Skin epidermis (tissue), 12 donors: ENCODE data around the gene LY6G6C.

Experiments
- H3K27ac ChIP-seq, 21 experiments: fragments of 200-600 bp; sonication (generic) in 11 of 21; one replicate each; pipeline ENCODE4 v1.5.0; 2020; ENCODE audit warnings: mild to moderate bottlenecking in 3 of 21, inconsistent platforms in 2 of 21, moderate library complexity in 2 of 21
- H3K4me3 ChIP-seq, 7 experiments: fragments of 200-600 bp; sonication (generic) in 2 of 7; one replicate each; pipeline ENCODE4 v1.5.0; 2020; ENCODE audit warnings: inconsistent platforms in 2 of 7, mild to moderate bottlenecking in 2 of 7, moderate library complexity in 1 of 7

Gene LY6G6C

DNA sequence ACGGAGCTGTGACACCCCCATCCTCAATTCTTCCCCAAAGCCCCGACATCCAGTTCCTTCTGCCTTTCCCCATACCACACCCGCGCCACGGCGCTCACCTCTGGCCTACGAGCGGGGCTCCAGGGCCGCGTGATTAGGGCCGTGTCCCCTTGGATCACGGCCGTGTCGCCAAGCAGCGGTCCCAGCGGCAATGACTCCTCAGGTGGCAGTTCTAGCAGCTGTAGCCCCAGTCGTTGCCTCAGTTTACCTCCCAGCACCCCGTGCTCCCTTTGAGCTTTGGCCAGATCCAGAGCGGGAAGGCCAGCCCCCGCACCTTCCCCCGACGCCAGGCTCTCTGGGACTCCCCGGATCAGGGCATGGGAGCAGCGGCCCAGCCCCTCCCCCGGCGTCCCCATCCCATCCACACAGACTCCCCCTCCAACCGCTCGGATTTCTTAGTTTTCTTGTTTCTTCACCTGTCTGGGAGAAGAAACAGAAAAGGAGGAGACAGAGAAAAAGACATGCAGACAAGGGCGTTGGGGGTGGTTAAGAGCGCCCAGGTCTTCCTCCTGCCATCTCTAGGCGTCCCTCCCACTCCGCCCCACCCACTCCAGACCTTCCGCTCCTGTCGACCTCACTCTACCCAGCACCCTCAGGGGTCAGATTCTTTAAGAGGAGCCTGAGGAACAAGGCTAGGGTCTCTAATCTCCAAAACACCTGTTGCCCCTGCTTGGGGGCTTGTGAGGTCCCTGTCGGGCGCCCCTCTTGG is 7.4 kb upstream of the LY6G6C start, which contains the start of gene DDAH2:
Gene DDAH2 (minus strand): TSS at position 533 of the 748 bp plus-strand sequence. CDS start 138 bp downstream, at position 395.
- Histone ChIP-seq H3K27ac (peak within 1 kb of the TSS; percentile 56 to 95 (median 89)), H3K4me3 (peak within 1 kb of the TSS; percentile 52 to 82 (median 77))

DNA sequence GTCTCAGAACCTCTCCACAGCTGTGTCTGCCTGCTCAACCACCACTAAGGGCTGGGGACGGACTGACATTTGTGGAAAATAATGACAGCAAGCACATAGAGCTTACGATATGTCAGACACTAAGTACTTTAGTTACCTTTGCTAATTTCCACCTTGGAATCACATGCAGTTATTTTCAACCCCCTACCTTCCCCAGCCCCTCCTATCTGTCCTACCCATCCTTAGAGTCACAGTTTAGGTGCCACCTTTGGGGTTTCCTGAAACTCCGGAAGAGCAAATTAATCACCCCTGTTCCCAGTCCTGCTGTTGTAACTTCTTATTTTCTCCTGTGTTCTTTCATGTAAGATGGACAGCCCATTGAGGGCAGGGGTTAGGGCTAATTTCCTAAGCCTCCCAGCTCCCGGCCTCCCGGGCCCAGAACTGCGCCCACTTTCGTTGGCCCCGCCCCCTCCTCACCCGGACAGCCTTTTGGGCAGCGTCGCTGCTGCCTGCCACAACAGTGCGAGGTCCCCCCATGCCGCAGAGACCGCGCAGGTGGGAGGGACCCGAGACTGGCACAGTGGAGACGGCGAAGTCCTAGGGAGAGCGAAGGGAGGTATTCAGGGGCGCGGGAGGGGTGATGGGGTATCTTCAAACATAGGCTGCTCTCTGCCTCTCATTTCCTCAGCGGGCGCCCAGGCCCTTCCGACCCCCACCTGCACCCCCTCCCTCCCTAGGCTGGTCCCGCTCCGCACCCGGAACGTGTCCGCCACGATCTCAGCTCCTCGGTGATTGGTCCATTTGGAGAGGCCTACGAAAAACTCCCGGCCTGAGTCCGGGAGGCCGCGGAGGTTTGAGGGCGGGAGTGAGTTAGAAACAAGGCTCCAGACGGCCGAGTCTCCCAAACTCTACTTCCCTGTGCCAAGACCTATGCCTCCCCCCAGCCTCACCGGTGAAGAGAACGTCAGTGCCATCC is 6.4 kb upstream of the LY6G6C start:
- peak overlapping the region; percentile 52 to 82 (median 77) for H3K4me3 ChIP-seq
- H3K27ac ChIP-seq, result peak overlapping the region; percentile 56 to 95 (median 86)

DNA sequence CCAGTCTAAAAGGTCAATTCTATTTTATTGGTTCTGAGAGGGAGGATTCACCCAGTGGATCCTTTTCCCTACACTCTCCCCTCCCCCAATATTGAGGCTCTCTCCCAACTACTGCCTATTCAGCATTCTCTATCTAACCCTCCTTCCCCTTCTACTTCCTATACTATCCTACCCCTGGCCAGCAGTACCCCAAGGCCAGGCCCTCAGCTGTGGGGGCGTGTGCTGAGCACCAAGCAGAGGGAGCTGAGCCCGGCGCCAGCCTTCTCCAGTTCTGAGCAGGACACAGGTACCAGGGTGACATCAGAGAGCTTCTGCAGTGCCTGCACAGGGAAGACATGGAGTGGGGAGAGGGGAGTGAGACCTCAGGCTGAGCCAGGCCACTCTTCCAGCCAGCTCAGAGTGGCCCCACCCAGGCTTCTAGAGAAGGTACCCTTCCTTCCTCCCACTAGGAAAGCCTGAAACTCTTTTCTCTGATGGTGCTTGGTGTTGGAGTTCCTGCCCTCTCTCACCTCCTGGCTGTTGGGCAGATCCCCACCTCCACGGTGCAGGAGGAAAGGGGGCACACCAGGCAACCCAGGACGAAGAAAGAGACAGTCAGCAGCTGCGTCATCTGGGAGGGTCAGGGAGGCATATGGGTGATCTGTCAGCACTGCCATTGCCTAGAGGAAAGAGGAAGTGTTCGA is 5.6 kb upstream of the LY6G6C start:
- H3K4me3 ChIP-seq, result no peak overlapping the region
- peak overlapping the region in 19 of 21 experiments; percentile 43 to 93 (median 85) for H3K27ac ChIP-seq

DNA sequence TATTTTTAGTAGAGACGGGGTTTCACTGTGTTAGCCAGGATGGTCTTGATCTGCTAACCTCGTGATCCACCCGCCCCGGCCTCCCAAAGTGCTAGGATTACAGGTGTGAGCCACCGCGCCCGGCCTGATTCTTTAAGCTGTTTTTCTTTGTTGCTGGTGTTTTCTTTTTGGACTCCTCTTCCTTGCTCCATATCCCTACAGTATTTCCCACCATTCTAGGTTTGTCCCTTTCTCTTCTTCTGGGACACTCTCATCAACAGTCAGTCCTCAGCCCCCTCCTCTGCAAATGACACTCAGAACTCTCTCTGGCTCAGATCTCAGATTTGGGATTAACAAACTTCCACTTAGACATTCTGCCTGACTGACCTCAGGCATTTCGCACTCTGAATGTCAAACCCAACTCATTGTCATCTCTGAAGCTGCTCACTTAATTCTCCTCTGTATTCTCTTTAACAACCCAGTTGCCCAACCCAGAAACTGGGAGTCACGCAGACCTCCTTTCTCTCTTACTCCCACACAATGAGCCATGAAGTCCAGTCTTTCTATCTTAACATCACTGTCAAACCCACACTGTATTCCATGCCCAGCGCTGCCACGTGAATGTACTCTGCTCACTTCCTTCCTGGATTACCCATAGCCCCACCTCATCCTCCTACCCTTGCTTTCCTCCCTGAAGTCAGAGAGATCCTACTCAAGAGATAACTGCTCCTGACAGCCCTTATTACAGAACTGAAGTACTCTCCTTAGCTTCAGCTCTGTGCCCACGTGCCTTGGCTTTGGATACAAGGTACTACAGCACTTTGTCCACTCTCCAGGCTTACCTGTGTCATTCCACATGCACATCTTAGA is 4.2 kb upstream of the LY6G6C start:
- peak overlapping the region in 9 of 21 experiments; percentile 6 to 84 (median 28) for H3K27ac ChIP-seq
- no peak overlapping the region for H3K4me3 ChIP-seq

DNA sequence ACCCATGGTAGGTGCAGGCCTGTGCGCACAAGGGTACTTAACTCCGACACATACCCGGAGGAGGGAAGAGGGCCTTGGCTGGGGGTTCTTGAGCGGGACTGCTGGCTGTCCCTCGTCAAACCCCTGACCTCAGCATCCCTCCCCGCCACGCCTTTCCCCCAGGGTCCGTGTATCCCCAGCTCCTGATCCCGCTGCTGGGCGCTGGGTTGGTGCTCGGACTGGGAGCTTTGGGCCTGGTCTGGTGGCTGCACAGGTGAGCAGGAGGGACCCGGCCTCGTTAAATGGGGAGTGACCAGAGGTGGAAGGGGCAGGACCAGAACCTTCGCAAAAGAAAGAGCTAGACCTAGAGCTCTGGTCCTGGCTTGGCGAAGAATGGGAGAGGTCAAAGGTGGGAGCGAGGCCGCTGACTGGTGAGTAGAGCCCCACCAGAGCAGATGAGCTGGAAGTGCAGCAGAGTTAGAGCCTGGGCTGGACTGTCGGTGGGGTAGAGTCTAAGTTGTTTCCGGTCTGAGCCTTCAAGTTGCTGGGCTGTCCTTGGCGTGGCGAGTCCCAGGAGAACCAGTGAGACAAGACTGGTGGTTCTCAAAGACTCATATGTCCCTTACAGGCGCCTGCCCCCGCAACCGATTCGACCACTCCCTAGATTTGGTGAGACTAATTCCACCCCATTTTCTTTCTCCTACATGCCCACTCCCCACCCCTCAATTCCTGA is 2.6 kb upstream of the LY6G6C start:
- Histone ChIP-seq H3K27ac (peak overlapping the region in 4 of 21 experiments; percentile 43 to 57 (median 52)), H3K4me3 (no peak overlapping the region)

DNA sequence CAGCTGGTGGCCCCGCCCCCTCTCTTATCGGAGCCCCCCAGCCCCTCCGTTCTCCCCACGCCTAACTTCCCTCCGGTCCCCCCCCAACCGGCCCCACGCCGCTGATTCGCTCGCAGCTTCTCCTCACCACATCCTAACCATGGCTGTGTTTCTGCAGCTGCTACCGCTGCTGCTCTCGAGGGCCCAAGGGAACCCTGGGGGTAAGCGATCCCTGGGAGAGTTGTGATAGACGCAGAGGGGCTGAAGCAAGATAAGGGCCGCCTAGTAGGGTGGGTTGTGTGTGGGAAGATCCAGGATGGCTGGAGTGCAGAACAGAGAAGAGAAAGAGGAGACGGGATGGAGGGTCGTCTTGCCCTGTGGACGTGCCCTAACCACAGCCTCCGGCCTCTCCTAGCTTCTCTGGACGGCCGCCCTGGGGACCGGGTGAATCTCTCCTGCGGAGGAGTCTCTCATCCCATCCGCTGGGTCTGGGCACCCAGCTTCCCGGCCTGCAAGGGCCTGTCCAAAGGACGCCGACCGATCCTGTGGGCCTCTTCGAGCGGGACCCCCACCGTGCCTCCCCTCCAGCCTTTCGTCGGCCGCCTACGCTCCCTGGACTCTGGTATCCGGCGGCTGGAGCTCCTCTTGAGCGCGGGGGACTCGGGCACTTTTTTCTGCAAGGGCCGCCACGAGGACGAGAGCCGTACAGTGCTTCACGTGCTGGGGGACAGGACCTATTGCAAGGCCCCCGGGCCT is 1.9 kb upstream of the LY6G6C start, which contains the start of gene MPIG6B:
Gene MPIG6B (plus strand): TSS at position 129 of the 735 bp plus-strand sequence. CDS start 11 bp downstream, at position 140.
- no peak within 1 kb of the TSS for H3K4me3 ChIP-seq
- peak within 1 kb of the TSS in 6 of 21 experiments; percentile 19 to 84 (median 58) for H3K27ac ChIP-seq

DNA sequence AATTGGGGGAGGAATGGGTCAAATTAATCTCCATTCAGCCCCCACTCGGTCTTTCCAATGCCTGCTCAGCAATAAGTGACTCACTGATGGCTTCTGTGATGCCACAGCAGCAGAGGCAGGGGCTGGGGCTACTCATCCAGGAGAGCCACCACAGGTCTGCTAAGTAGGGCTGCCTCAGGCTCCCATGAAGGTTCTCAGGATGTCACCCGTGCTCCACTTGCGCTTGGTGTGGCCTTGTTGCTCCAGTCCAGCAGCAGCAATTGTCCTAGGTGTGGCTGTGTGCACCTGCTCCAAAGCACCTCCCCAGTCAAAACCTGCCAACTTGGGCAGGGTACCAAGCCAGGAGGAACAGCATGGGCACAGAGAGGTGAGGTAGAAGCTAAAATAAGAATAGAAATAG is 627 bp upstream of the LY6G6C start:
- Histone ChIP-seq H3K27ac (peak overlapping the region in 12 of 21 experiments; percentile 18 to 84 (median 56)), H3K4me3 (no peak overlapping the region)

DNA sequence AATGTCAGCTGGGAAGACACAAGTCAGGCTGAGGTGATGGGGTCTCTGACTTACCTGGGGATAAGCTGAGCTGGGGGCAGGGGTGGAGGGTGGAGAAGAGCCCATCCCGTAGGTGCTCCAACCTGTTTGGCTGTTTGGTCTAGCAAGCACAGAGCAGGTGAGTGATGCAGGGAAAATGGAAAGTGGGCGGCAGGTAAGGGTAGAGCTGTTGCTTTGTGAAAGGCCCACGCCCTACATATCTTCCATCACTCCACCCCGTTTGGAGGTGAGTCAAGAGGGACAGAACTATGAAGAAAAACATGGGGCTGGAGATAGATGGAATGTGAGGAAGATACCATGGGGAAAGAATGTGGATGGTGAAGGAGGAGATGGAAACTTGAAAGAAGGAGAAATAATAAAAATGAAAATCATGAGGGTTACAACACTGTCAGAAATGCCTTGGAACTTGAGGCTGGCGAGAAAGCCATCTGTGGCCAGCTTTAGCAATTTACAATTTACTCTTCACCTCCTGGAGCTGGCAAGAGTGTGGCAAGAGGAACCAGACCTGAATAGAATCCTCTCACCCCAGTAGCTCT is 1.3 kb downstream of the LY6G6C start:
- Histone ChIP-seq H3K4me3 (peak overlapping the region in 3 of 7 experiments; percentile 4 to 21 (median 13)), H3K27ac (peak overlapping the region in 19 of 21 experiments; percentile 49 to 84 (median 73))

DNA sequence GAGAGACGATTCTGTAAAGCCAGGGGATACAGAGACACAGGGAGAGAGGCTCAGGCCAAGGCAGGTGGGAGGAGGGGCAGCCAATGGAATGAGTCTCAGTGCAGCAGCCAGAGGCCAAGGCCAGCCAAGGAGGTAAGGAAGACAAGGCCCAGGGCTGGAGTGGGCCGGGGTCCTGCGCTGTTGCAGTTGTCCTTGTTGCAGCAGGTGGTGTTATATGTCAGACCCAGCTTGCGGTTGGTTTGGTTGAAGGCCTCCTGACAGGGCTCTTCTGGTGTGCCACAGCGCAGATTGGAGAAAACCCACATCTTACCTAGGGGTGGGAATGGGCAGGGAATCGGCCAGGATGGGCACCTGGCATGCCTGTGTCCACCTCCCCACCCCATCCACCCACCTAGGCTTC is 2.5 kb downstream of the LY6G6C start:
- H3K27ac ChIP-seq, result peak overlapping the region in 20 of 21 experiments; percentile 43 to 84 (median 72)

DNA sequence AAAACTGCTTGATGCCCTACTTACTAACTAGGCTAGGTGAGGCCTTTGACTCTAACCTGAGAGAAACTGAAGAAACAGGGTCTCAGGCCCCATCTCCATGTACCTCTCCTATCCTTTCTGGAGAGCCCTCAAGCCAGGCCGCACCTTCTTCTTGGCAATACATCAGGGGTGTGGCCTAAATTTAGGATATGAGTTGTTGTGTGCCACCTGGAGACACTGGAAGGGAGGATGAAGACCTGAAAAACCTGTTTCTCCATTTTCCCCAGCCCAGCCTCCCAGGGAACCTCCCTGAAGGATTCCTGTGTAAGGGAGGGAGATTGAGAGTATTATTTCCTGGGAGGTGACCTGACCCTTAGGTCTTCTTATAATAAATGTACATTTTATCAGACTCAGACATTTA is 3.3 kb downstream of the LY6G6C start:
- H3K4me3 ChIP-seq, result no peak overlapping the region
- peak overlapping the region in 18 of 21 experiments; percentile 44 to 84 (median 75) for H3K27ac ChIP-seq

More for the DNA sequence above, 2.5 kb downstream of the LY6G6C start:
- peak overlapping the region in 1 of 7 experiments; percentile 21 for H3K4me3 ChIP-seq

DNA sequence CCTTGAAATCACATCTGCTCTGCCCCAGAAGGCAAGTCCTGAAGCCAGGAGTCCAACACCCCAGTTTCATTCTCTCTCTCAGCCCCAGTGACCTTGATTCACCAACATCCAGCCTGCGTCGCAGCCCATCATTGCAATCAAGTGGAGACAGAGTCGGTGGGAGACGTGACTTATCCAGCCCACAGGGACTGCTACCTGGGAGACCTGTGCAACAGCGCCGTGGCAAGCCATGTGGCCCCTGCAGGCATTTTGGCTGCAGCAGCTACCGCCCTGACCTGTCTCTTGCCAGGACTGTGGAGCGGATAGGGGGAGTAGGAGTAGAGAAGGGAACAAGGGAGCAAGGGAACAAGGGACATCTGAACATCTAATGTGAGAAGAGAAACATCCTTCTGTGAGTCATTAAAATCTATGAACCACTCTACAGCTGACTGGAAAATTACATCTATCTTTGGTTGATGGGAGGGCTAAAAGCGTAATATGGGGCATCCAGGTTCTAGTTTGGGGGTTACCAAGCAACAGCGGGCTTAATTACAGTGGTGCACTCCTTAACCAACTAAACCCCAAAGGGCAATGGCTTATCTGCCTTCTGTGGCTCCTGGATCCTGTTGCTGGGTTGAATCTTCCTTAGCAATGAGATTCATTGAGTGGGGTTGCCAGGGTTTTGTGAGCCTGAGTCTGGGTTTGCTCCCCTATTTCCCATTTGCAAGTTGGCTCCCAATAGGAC is 3.9 kb downstream of the LY6G6C start:
- H3K27ac ChIP-seq, result peak overlapping the region in 16 of 21 experiments; percentile 9 to 84 (median 66)
- H3K4me3 ChIP-seq, result no peak overlapping the region

DNA sequence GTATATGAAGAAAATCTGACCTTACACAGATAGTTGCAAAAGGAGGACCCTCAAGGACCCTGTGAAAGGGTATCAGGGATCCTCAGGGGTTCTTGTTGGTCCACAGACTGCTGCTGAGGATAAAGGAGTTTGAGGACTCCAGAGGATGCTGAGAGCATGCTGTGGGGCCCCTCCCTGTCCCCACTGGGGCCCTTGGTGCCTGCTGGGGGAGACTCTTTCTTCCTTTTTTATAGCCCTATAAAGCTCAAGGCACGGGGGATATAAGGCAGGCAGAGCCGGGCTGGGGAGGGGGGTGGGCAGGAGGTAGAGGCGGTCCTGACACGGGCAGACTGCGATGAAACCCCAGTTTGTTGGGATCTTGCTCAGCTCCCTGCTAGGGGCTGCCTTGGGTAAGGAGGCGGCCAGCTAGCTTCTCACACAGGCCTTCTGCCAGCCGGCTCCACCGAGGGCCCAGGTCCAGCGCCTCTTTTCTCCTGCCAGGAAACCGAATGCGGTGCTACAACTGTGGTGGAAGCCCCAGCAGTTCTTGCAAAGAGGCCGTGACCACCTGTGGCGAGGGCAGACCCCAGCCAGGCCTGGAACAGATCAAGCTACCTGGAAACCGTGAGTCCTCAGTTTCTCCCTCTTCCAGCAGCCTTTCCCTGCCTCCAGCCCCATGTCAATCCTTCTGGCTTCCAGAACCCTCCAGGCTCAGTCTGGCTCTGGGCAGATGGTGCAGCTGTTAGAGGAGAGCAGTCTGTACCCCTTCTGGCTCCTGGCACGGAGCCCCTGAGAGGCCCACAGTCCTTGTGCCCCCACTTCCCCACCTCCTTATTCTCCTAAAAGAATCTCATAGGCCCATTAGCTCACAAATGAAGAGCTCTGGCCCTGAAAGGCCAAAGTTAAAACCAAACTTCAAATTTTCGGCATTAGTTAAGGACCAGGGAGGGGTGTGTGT is 6.3 kb downstream of the LY6G6C start, which contains the start of gene LY6G6D:
Gene LY6G6D (plus strand): TSS at position 327 of the 937 bp plus-strand sequence. CDS start 8 bp downstream, at position 335.
- H3K27ac ChIP-seq, result peak within 1 kb of the TSS in 13 of 21 experiments; percentile 0 to 80 (median 65)

DNA sequence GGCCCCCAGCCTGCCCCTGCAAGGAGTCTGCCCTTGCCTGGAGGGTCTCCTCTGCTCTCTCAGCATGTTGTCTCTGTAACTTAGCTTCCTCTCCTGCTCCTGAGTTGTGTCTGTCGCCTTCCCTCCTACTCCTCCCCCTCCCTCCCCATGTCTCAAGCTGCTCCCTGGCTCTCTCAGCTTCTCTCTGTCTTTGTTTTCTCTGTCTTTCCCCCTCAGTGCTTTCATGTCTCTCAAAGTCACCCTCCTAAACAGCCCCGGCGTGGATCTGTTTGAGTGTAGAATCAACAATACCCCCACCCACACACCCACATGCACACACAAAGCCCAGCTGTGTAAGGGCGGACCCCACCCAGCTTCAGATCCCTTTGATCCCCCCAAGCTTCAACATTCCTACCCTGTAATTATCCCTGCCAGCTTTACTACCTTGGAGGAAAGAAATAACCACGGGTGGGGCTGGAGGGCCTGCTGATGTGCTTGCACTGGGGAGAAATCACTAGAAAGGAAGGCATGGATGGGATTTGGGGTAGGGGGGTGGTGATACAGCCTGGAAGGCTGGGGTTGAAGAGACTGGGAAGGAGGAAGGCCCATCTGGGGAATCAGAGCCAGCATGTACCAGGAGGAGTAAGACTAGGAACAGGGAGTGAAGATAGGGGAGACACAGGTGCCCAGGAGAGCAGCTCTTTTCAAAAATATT is 7.4 kb downstream of the LY6G6C start:
- peak overlapping the region in 13 of 21 experiments; percentile 0 to 77 (median 65) for H3K27ac ChIP-seq
- no peak overlapping the region for H3K4me3 ChIP-seq

More for the DNA sequence above, 6.3 kb downstream of the LY6G6C start, which contains the start of gene LY6G6D:
- no peak within 1 kb of the TSS for H3K4me3 ChIP-seq

DNA sequence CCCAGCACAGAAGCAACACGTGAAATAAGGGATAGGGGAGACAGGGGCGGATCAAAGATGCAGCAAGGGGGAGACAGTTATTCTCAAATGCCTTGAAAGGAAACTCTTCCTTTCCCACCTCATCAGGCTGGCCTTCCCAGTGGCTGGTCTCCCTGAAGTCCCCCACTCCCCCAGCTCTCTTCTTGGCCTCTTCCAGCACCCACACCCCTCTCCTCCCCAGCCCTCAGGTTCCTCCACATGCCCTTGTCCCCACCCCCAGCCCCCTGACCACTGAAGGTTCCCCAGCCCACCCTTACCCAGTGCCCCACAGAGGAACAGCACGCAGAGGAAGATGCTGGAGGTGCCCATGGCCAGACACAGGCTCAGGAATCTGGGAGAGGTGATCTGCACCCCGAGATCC is 8.1 kb downstream of the LY6G6C start:
- H3K27ac ChIP-seq, result peak overlapping the region in 13 of 21 experiments; percentile 0 to 77 (median 65)
- H3K4me3 ChIP-seq, result no peak overlapping the region
